Coronary artery (tissue), 2 donors: Measurements from ENCODE around the gene FGF23.

Experiments used
- DNase-seq: peaks from one replicate; pipeline ENCODE4 v3.0.0-alpha.2; 2017; ENCODE audit warnings: low spot score
- H3K27ac ChIP-seq, 2 donors: fragments of 200-600 bp; sonication (generic); one replicate each; pipeline ENCODE4 v1.5.1; 2016 to 2019
- H3K4me3 ChIP-seq: fragments of 200-600 bp; sonication (generic); 2 replicates; pipeline ENCODE4 v1.5.1; 2016; ENCODE audit warnings: mild to moderate bottlenecking, moderate library complexity
- TF ChIP-seq, protein P1 (sequence below): fragments of 200-600 bp; sonication (generic); IDR thresholded peaks from one replicate; pipeline ENCODE4 v1.5.1; 2019; ENCODE audit warnings: antibody characterized with exemption

FGF23 gene

DNA sequence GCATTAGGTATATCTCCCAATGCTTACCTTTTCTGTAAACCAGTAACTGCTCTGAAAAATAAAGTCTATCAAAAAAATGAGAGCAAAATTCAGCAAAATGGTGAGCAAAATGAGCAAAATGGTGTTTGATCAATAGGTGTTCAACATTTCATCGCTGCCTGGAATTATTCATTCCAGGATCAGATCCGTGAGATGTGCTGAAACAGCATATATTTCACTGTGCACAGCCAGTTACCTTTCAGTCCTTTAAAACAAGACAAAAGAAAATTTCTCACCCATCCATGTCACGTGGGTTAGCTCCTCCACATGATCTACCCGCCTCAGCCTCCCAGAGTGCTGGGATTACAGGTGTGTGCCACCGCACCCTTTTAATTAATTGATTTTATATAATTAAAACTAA is 8.1 kb upstream of the FGF23 start:
- TF ChIP-seq, protein P1, sequence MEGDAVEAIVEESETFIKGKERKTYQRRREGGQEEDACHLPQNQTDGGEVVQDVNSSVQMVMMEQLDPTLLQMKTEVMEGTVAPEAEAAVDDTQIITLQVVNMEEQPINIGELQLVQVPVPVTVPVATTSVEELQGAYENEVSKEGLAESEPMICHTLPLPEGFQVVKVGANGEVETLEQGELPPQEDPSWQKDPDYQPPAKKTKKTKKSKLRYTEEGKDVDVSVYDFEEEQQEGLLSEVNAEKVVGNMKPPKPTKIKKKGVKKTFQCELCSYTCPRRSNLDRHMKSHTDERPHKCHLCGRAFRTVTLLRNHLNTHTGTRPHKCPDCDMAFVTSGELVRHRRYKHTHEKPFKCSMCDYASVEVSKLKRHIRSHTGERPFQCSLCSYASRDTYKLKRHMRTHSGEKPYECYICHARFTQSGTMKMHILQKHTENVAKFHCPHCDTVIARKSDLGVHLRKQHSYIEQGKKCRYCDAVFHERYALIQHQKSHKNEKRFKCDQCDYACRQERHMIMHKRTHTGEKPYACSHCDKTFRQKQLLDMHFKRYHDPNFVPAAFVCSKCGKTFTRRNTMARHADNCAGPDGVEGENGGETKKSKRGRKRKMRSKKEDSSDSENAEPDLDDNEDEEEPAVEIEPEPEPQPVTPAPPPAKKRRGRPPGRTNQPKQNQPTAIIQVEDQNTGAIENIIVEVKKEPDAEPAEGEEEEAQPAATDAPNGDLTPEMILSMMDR: no peak

DNA sequence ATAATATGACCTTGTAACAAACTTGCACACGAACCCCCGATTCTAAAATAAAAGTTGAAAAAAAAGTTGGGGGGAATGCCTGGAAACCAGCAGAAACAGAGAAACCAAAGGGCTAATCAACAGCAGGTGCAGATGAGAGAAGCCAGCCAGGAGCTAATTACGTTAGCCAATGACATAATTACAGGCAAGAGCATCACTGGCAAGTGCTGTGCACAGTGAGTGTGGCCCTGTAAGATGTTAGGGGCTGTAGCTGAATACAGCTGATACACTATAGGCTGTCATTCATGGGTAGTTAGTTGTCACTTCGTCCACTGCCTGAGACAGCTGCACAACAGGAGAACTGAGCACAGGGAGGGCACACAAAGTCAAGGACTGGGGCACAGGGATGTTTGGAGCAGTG is 7.3 kb upstream of the FGF23 start:
- no peak for DNase-seq
- Histone ChIP-seq H3K27ac (no peak overlapping the region), H3K4me3 (no peak overlapping the region)
- TF ChIP-seq, protein P1: no peak

More for the DNA sequence above, 8.1 kb upstream of the FGF23 start:
- DNase-seq: no peak
- no peak overlapping the region for H3K27ac ChIP-seq
- H3K4me3 ChIP-seq: no peak overlapping the region

DNA sequence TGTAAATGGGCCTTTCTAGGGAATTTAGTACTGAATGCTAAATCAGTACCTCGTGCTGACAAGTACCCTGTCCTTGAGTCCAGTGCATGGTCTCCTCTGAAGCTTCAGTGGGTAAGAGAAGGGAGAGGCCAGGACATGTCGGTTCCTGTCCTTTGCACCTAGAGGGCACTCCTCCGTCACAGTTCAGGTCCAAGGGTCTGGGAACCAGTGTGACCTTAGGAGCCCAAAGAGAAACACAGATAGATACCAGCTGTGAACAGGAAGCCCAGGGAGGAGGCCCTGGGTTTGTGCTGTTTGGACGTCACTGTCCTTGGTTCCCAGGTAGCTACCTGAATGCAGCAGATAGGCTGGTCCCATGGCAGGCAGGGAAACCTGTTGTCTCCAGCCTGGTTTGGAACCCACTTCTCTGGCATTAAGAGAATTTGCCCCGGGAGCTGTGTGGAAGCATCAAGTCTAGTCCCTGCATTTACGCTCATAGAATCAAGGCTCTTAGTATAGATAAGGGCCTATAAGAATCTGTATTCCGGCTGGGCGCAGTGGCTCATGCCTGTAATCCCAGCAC is 3.9 kb upstream of the FGF23 start:
- no peak for DNase-seq
- no peak overlapping the region for H3K27ac ChIP-seq

DNA sequence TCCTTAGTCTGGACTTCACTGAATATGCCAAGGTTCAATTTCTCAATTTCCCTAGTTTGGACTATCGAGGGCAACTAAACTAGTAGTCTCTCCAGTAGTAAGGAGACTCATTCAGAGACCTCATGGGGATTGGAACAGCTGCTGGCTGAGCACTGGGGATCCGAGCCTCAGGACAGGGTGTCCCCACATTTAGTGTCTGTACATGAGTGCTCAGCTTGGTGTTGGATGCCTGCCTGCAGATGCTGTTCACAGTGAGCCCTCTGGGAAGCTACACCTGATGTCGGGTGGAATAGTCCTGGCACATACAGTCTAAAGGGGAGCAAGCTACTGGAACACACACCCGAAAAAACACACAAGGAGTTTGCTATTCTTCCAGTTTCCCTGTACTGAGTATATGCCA is 820 bp upstream of the FGF23 start:
- H3K27ac ChIP-seq: no peak overlapping the region
- H3K4me3 ChIP-seq: no peak overlapping the region
- DNase-seq: no peak
- TF ChIP-seq, protein P1: no peak

More for the DNA sequence above, 3.9 kb upstream of the FGF23 start:
- no peak overlapping the region for H3K4me3 ChIP-seq
- TF ChIP-seq, protein P1: no peak

DNA sequence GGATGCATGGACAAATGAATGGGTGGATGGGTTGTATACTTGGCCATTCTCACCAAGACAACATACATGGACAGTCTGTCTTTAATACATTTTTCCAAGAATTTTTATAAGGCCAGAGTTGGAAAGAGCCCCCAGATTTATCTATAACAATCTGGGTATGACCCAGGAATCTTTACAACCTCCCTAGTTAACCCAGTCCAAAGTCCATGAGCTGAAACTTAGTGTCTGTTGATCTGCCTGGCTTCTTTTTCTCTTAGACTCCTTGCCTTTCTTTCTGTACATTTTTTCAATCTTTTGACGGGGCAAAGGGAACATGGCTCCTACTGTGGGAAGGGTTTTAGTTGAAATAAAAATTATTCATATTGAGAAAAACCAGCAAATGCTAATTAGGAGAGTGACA is 740 bp downstream of the FGF23 start:
- H3K27ac ChIP-seq: no peak overlapping the region
- TF ChIP-seq, protein P1: no peak
- DNase-seq: no peak
- no peak overlapping the region for H3K4me3 ChIP-seq

DNA sequence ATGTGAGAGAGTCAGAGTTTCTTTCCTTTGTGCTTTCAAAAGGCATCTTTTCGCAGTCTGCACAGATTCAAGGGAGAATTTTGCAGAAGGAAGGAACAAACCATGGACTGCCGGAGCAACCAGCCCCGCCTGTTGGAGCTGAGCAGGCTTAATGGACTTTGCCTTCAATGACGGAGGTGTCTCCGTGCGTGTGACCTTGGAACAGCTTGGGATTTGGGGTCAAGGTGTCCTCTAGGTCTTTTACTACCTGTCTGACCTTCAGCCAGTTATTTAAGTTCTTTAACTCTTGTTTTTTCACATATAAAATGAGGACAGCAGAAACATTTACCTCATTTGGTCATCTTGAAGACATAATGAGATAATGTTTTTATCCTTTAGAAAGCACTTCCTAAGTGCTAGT is 4.1 kb downstream of the FGF23 start:
- no peak overlapping the region for H3K27ac ChIP-seq
- H3K4me3 ChIP-seq: no peak overlapping the region
- TF ChIP-seq, protein P1: no peak
- DNase-seq: no peak

DNA sequence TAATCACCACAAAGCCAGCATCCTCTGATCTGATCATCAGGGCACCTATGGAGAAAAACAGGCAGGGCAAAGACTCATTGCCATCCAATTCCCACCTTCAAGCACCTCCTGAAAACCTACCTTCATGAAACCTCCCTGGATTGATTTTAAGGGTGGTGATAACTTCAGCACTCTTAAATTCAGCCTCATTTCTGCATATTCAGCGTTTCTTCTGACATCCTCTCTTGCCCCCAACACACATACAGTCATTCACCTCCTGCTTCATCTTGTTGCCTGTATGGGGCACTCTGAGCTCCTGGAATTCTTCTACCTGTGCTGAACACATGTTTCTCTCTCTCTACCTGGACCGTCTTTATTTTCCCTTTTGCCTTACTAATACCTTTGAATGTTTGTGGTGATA is 6.9 kb downstream of the FGF23 start:
- Histone ChIP-seq H3K27ac (no peak overlapping the region), H3K4me3 (no peak overlapping the region)
- TF ChIP-seq, protein P1: no peak
- DNase-seq: no peak
